K562 (cell line): Measurements from ENCODE around the gene TEX9. TPM values are rescaled to one million over a fixed set of nuclear protein-coding genes. Genes with fewer than 3 reads are reported as not detected.

Experiments used
- BRF1 ChIP-seq: IDR thresholded peaks from 3 replicates; pipeline ENCODE4 v1.6.1; 2011; ENCODE audit warnings: borderline replicate concordance, mild to moderate bottlenecking; ENCODE audit not compliant: insufficient read length; ENCODE audit errors: extremely low read depth
- CBX1 ChIP-seq: sonication (generic); IDR thresholded peaks from 2 replicates; pipeline ENCODE4 v1.6.1; 2016; ENCODE audit warnings: antibody characterized with exemption, low read depth, mild to moderate bottlenecking
- CHD4 ChIP-seq: fragments of 200-600 bp; sonication (generic); IDR thresholded peaks from 3 replicates; pipeline ENCODE4 v1.6.1; 2012; ENCODE audit warnings: low read depth, mild to moderate bottlenecking, mixed read lengths, low read length, inconsistent platforms; ENCODE audit not compliant: insufficient read depth, insufficient replicate concordance, poor library complexity, severe bottlenecking
- CREM ChIP-seq: IDR thresholded peaks from 2 replicates; pipeline ENCODE4 v1.6.1; 2014; ENCODE audit warnings: antibody characterized with exemption, low read depth
- HNRNPK ChIP-seq: fragments of 200-400 bp; formaldehyde crosslinking; IDR thresholded peaks from one replicate; pipeline ENCODE4 v1.6.1; 2018; ENCODE audit warnings: mild to moderate bottlenecking, low read depth, low read length; ENCODE audit not compliant: poor library complexity, severe bottlenecking
- KLF13 ChIP-seq: fragments of 450-650 bp; IDR thresholded peaks from 2 replicates; pipeline ENCODE4 v1.6.1; 2016; ENCODE audit warnings: missing genetic modification characterization, low read depth, mild to moderate bottlenecking, missing compliant biosample characterization, moderate library complexity, borderline replicate concordance
- MAFG ChIP-seq: fragments of 450-650 bp; conservative IDR thresholded peaks from 2 replicates; pipeline ENCODE4 v1.6.1; 2016; ENCODE audit warnings: missing genetic modification characterization, missing compliant biosample characterization
- MAZ ChIP-seq, 2 experiments: fragments of 450-650 bp in 1 of 2; sonication (generic) in 1 of 2; formaldehyde crosslinking; IDR thresholded peaks in 1 of 2; conservative IDR thresholded peaks in 1 of 2; 2 replicates each; pipeline versions ENCODE4 v1.4.0 to v1.5.0; 2020; ENCODE audit warnings: mild to moderate bottlenecking in 1 of 2, missing genetic modification reagents in 1 of 2
- NKRF ChIP-seq: fragments of 450-650 bp; IDR thresholded peaks from 2 replicates; pipeline ENCODE4 v1.6.1; 2016; ENCODE audit warnings: borderline replicate concordance
- POLR2AphosphoS2 ChIP-seq: IDR thresholded peaks from 2 replicates; pipeline ENCODE4 v1.6.1; 2012; ENCODE audit warnings: low read length, improper control_type of control experiment
- POLR2B ChIP-seq: fragments of 450-650 bp; IDR thresholded peaks from 2 replicates; pipeline ENCODE4 v1.6.1; 2018; ENCODE audit warnings: low read depth; ENCODE audit not compliant: partially characterized antibody
- TFAP4 ChIP-seq: sonication (generic); formaldehyde crosslinking; IDR thresholded peaks from 2 replicates; pipeline ENCODE4 v1.8.0; 2022; ENCODE audit warnings: missing genetic modification reagents, mild to moderate bottlenecking, moderate library complexity, borderline replicate concordance
- TRIM24 ChIP-seq, 2 experiments: fragments of 450-650 bp; IDR thresholded peaks; 2 replicates each; pipeline ENCODE4 v1.6.1; 2016
- U2AF1 ChIP-seq: fragments of 200-400 bp; formaldehyde crosslinking; optimal IDR thresholded peaks from 2 replicates; pipeline ENCODE3; 2017; ENCODE audit warnings: mild to moderate bottlenecking, low read depth, low read length, moderate library complexity
- U2AF2 ChIP-seq: fragments of 200-400 bp; formaldehyde crosslinking; optimal IDR thresholded peaks from 2 replicates; pipeline ENCODE3; 2017; ENCODE audit warnings: low read depth, mild to moderate bottlenecking, low read length
- USF1 ChIP-seq: sonication (generic); formaldehyde crosslinking; IDR thresholded peaks from 2 replicates; pipeline ENCODE4 v1.9.0; 2022; ENCODE audit warnings: mild to moderate bottlenecking, missing genetic modification reagents
- ZNF146 ChIP-seq: IDR thresholded peaks from one replicate; pipeline ENCODE4 v1.6.1; 2018; ENCODE audit warnings: missing compliant biosample characterization; ENCODE audit not compliant: unreplicated experiment
- ZNF263 ChIP-seq: sonication (generic); formaldehyde crosslinking; IDR thresholded peaks from 2 replicates; pipeline ENCODE4 v1.8.0; 2022; ENCODE audit warnings: mild to moderate bottlenecking, missing genetic modification reagents, borderline replicate concordance
- ZNF740 ChIP-seq, 3 experiments: fragments of 200-800 bp in 1 of 3; sonication (Bioruptor generic) in 1 of 3; sonication (generic) in 1 of 3; formaldehyde crosslinking in 1 of 3; IDR thresholded peaks; 2 replicates each; pipeline versions ENCODE4 v1.6.1 to v1.8.0; 2016 to 2022; ENCODE audit warnings: mild to moderate bottlenecking in 2 of 3, missing compliant biosample characterization in 2 of 3, missing genetic modification characterization in 2 of 3, missing genetic modification reagents in 1 of 3
- polyA plus RNA-seq, 8 experiments: library from polyadenylated mRNA; depleted of rRNA in 4 of 8; stranded (reverse) in 5 of 8; unstranded in 3 of 8; fragments of >200 nt; fragmentation: Nextera tagmentation in 2 of 8; fragmentation: Illumina TruSeq in 1 of 8; extraction: Ambion mirVana in 2 of 8; extraction: Trizol in 1 of 8; gene quantifications; 2 replicates each; pipeline versions ENCODE4 v1.2.1 to v1.2.3, GENCODE V29; 2011 to 2014; ENCODE audit warnings: inconsistent platforms in 1 of 8, missing spikeins in 1 of 8
- total RNA-seq, 7 experiments: library from RNA; depleted of rRNA in 6 of 7; stranded (reverse); fragments of >200 nt in 6 of 7; fragmentation: Illumina TruSeq in 2 of 7; extraction: Trizol in 2 of 7; gene quantifications; 2 replicates each; pipeline versions ENCODE4 v1.2.1 to v1.2.3, GENCODE V29; 2011 to 2021; ENCODE audit warnings: low replicate concordance in 1 of 7
- TF ChIP-seq, protein P1 (sequence below): sonication (generic); formaldehyde crosslinking; IDR thresholded peaks from 2 replicates; pipeline ENCODE4 v1.8.0; 2022; ENCODE audit warnings: mild to moderate bottlenecking, missing genetic modification reagents, borderline replicate concordance

The TEX9 gene
- total and polyA plus RNA-seq, 9 of the 15 experiments (the other 6 are each of a cell fraction or from before 2014, with no cell fraction given), result 0.93 to 3.6 (median 2.4) TPM

GRCh38 chr15:56365075-56365711 lies at the start of gene TEX9 (continued):
- peak; percentile 30 to 64; a peak in 2 of 4 replicates for TF ChIP-seq MAZ (CRISPR knock-in tag; conservative IDR thresholded peaks at IDR 0.05 in 1 of 2, IDR thresholded peaks at IDR 0.05 in 1 of 2)
- TF ChIP-seq CBX1, result no peak
- TF ChIP-seq MAFG (tag), result no peak
- TF ChIP-seq CHD4, result no peak
- TF ChIP-seq NKRF, result 0 out of 2 replicates have a peak, but pooled peaks have one; percentile 40
- TF ChIP-seq POLR2AphosphoS2, result no peak
- no peak for TF ChIP-seq ZNF146 (CRISPR knock-in tag)
- peak; percentile 67 for TF ChIP-seq POLR2B
- no peak for TF ChIP-seq BRF1
- no peak for TF ChIP-seq HNRNPK
- TF ChIP-seq U2AF1, result no peak
- no peak for TF ChIP-seq CREM
- TF ChIP-seq TRIM24 (IDR thresholded peaks at IDR 0.05), result no peak
- TF ChIP-seq KLF13 (tag), result no peak
- no peak for TF ChIP-seq USF1 (CRISPR knock-in tag)
- TF ChIP-seq ZNF263 (CRISPR knock-in tag), result no peak
- no peak for TF ChIP-seq U2AF2
- TF ChIP-seq, protein P1, sequence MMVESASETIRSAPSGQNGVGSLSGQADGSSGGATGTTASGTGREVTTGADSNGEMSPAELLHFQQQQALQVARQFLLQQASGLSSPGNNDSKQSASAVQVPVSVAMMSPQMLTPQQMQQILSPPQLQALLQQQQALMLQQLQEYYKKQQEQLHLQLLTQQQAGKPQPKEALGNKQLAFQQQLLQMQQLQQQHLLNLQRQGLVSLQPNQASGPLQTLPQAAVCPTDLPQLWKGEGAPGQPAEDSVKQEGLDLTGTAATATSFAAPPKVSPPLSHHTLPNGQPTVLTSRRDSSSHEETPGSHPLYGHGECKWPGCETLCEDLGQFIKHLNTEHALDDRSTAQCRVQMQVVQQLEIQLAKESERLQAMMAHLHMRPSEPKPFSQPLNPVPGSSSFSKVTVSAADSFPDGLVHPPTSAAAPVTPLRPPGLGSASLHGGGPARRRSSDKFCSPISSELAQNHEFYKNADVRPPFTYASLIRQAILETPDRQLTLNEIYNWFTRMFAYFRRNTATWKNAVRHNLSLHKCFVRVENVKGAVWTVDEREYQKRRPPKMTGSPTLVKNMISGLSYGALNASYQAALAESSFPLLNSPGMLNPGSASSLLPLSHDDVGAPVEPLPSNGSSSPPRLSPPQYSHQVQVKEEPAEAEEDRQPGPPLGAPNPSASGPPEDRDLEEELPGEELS (CRISPR knock-in tag), result no peak
- TF ChIP-seq TFAP4 (CRISPR knock-in tag), result peak; percentile 69; the same call in 1 of the 2 replicates
- no peak for TF ChIP-seq ZNF740 (CRISPR knock-in tag; IDR thresholded peaks at IDR 0.05)
- TF ChIP-seq ZNF740 (tag; IDR thresholded peaks at IDR 0.05), result no peak
